HFFc6 (cell line): ENCODE results near the gene PAPSS2. TPM values are rescaled to one million over a fixed set of nuclear protein-coding genes. Genes with fewer than 3 reads are reported as not detected.

Experiments
- DNase-seq: peaks from one replicate; pipeline ENCODE4 v3.0.0-alpha.2; 2018
- H3K27ac Mint-ChIP-seq: 2 replicates; pipeline ENCODE4 v1.8.0; 2020; ENCODE audit warnings: mild to moderate bottlenecking, mixed read lengths
- H3K27me3 Mint-ChIP-seq: 2 replicates; pipeline ENCODE4 v1.8.0; 2021; ENCODE audit warnings: mild to moderate bottlenecking, moderate library complexity, mixed read lengths; ENCODE audit not compliant: insufficient read depth
- H3K36me3 Mint-ChIP-seq: 2 replicates; pipeline ENCODE4 v1.8.0; 2021; ENCODE audit warnings: low read depth, mixed read lengths
- H3K4me1 Mint-ChIP-seq: 2 replicates; pipeline ENCODE4 v1.8.0; 2020; ENCODE audit warnings: low read depth, mixed read lengths
- H3K4me3 Mint-ChIP-seq: 2 replicates; pipeline ENCODE4 v1.8.0; 2020; ENCODE audit warnings: mild to moderate bottlenecking, moderate library complexity, mixed read lengths
- H3K9me3 Mint-ChIP-seq: 2 replicates; pipeline ENCODE4 v1.8.0; 2020; ENCODE audit warnings: mild to moderate bottlenecking, mixed read lengths
- CTCF ChIP-seq: fragments of 200-600 bp; sonication (generic); IDR thresholded peaks from 2 replicates; pipeline ENCODE4 v1.5.0; 2021; ENCODE audit warnings: antibody characterized with exemption, mild to moderate bottlenecking
- total RNA-seq, 6 experiments: library from RNA; stranded (reverse); fragmentation: NEBNext Ultra II Directional; extraction: Animal tissue kit (Norgen Biotek cat#: 25700); gene quantifications; 2 replicates in 1 of 6; 3 replicates in 5 of 6; pipeline ENCODE4 v1.2.3, GENCODE V29; 2021

PAPSS2 gene
- total RNA-seq, 6 experiments from 2014 or later, result 388 to 630 (median 429) TPM

DNA sequence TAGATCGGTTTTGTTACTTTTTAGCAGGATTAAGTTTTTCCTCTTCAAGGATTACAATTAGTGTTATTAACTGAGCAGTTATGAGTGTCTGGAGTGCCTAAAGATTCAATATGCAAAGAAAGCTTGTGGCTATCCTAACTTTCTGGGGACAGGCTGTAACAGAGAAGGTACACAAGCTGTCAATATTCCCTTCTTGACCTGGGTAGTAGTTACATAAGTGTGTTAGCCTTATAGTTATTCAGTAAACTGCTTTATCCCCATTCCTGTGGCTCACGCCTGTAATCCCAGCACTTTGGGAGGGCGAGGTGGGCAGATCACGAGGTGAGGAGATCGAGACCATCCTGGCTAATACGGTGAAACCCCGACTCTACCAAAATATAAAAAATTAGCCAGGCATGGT, 126.7 kb downstream of the PAPSS2 start:
- H3K36me3 Mint-ChIP-seq, result peaks cover 27% of the 10 kb centered on the region
- no peaks in the 10 kb centered on the region for H3K9me3 Mint-ChIP-seq
- TF ChIP-seq CTCF, result no peak
- H3K4me1 Mint-ChIP-seq, result no peaks in the 10 kb centered on the region
- no peaks in the 10 kb centered on the region for H3K27me3 Mint-ChIP-seq
- H3K4me3 Mint-ChIP-seq, result no peak overlapping the region
- no peak for DNase-seq
- H3K27ac Mint-ChIP-seq, result no peak overlapping the region

GRCh38 chr10:87790185-87790584, 130.5 kb downstream of the PAPSS2 start:
- no peak overlapping the region for H3K4me3 Mint-ChIP-seq
- DNase-seq, result no peak
- H3K36me3 Mint-ChIP-seq, result peaks cover 11% of the 10 kb centered on the region; the same call in 1 of the 2 replicates
- H3K4me1 Mint-ChIP-seq, result peaks cover 9% of the 10 kb centered on the region
- no peak overlapping the region for H3K27ac Mint-ChIP-seq
- H3K9me3 Mint-ChIP-seq, result no peaks in the 10 kb centered on the region
- H3K27me3 Mint-ChIP-seq, result no peaks in the 10 kb centered on the region
- TF ChIP-seq CTCF, result no peak

DNA sequence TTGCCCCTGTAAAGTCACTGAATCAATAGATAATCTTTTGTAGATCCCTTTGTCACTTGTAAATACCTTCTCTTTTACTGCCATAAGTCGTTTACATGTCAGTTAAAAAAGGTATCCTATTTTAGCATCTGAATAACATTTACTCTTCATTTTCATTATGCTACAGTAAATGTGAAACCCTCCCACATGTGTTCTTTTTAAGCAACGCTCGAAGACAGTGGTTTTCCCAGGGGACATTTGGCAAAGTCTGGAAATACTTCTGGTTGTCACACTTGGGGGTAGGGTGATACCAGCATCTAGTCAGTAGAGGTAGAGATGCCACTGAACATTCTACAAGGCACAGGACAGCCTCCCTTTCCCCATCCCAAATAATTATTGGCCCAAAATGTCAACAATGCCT, 134.6 kb downstream of the PAPSS2 start:
- H3K9me3 Mint-ChIP-seq, result no peaks in the 10 kb centered on the region
- no peak for DNase-seq
- no peaks in the 10 kb centered on the region for H3K27me3 Mint-ChIP-seq
- no peak overlapping the region for H3K4me3 Mint-ChIP-seq
- TF ChIP-seq CTCF, result no peak
- no peak overlapping the region for H3K27ac Mint-ChIP-seq
- peaks cover 26% of the 10 kb centered on the region for H3K36me3 Mint-ChIP-seq
- H3K4me1 Mint-ChIP-seq, result peaks cover 9% of the 10 kb centered on the region

Other genes starting within 250 kb of the PAPSS2 start
- gene MINPP1, start 155.0 kb upstream of the PAPSS2 start, total RNA-seq, result 10 to 100 TPM; 32.5 to 41.4 (median 37.0) TPM
- 10 to 100 TPM; 33.4 to 44.4 (median 35.8) TPM for gene ATAD1, start 158.3 kb downstream of the PAPSS2 start, total RNA-seq
- gene KLLN, start 203.7 kb downstream of the PAPSS2 start, total RNA-seq, result under 1 TPM; 0.65 to 0.77 (median 0.73) TPM
- gene PTEN, start 203.7 kb downstream of the PAPSS2 start, total RNA-seq, result 10 to 100 TPM; 49.3 to 72.7 (median 63.5) TPM